ENCODE results near the gene ATAD5.
A peak's percentile ranks its signal among the peaks of the same experiment; 100 is the strongest.
"Not testable (repeated sequence)": the region's sequence is repeated elsewhere in the genome, so short reads cannot be mapped to it uniquely, and the experiment has no call there.

ATAD5 gene

DNA sequence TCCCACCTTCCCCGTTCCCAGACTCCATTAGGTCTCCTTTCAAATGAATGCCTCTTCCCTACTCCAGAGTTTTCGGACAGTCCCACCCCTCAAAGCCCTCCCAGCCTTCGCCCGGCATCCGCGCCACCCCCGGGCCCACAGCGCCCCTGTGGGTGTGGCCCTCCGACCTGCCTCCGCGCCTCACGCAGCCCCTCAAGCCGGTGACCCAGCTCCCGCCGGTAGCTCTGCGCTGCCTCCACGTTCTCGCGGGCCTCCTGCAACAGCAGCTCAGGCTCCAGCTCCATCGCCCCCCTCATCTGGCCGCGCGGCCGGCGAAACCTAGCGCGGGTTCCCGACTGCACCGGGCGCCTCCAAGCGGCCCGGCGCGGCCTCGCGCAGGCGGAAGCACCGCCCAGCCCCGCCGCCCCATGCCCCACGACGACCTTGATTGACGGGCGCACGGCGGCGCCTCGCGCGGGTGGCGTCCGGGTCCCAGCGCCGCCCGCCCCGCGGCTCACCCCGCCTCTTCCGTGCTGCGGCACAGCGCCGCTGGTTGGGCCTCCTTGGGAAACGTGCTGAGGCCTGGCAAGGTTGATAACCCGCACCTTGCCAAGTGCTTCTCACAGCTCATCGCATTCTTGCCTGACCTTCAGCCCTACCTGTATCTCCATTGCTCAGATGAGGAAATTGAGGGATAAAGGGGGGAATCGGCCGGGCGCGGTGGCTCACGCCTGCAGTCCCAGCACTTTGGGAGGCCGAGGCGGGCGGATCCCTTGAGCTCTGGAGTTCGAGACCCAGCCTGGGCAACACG lies 7.2 kb upstream of the ATAD5 start, which contains the start of gene CRLF3:
Gene CRLF3 (minus strand): TSS at position 337 of the 790 bp plus-strand sequence. CDS start 41 bp downstream, at position 296.
- peak; percentile 73 for DNase-seq

- no peak for DNase-seq
Observed at GRCh38 chr17:30827082-30827481, 4.7 kb upstream of the ATAD5 start.

DNA sequence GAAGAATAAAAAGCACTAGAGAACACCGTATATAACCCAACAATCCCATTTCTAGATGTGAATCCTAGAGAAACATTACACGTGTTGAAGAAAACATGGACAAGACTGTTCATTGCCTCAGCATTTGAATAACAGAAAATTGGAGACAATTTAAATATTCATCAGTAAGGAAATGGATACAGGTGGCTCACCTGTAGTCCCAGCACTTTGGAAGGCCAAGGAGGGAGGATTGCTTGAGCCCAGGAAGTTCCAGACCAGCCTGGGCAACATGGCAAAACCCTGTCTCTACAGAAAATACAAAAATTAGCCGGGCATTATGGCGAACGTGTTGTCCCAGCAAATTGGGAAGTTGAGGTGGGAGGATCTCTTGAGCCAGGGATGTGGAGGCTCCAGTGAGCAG lies 2.7 kb upstream of the ATAD5 start:
- DNase-seq: no peak

DNA sequence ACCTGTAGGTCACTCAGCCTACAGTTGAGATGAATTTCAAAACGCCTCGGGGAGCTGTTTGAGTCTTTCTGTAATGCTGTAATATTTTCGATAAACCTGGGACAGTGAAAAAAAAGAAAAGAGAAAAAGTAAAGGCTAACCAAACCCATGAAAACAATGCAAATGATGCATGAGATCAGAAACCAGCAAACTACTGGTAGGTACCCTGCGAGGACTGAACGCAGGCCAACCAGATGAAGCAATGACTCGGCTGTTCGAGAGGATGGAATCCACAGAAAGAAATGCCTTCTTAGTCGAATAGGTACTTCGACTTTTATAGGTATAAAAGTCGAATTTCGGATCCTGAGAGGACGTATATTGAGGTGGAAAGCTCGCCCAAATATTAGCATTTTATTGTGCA lies 509 bp upstream of the ATAD5 start:
- no peak for DNase-seq

DNA sequence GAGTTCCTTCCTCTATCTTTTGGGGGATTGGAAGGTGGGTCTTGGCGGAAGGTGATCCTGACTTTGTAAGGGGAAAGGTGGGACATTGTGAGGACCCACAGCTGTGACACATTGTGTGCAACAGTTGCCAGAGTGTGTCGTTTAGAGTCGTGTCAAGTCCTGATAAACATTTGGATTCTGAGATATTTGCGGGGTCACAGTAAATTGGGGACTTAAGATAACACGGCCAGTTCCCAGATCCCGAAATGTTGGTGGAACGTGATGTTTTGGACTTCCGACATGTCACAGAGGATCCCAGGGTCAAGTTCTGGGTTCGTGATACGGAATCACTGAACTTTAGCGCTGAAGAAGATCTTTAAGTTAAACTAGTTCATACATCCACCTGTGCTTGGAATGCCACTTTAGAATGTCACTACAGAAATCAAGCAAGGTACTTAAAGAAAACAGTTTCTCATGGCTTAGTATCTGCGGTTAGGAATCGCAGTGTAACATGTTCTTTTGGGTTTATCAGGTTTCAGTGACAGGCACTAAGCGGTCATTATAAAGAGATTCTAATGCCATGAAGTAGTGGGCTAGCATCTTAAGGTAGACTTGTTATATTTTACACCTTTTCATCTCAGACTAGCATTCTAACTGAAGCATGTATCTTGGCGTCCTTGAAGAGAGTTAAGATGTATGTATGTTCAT lies 815 bp downstream of the ATAD5 start:
- no peak for DNase-seq

DNA sequence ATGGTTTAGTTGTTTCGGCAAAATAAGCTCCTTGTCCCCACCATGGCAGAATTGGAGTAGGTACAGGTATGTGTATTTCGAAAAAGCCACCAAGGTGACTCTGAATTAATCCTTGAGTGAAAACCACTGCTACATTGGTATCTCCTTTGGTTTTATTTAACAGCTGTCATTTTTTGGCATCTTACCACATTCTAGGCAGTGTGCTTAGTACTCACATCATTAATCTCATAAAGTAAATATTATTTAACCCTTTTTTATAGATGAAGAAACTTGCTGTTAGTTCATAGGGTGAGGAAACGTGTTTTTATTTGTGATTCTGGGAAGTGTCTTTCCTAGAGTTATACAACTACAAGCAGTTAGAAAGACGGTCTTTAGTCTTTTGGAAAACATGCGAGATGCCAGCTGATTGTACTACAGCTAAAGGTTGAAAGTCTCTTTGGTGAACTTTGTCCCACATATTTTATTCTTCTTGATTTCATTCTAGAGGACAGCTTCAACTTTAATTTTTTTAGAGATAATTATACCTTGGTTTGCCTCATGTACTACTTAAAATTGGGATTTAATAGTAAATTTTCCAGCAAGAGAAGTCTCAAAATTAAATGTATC lies 6.5 kb downstream of the ATAD5 start:
- DNase-seq: no peak

GRCh38 chr17:30840771-30841170 lies 9.0 kb downstream of the ATAD5 start:
- DNase-seq: no peak

DNA sequence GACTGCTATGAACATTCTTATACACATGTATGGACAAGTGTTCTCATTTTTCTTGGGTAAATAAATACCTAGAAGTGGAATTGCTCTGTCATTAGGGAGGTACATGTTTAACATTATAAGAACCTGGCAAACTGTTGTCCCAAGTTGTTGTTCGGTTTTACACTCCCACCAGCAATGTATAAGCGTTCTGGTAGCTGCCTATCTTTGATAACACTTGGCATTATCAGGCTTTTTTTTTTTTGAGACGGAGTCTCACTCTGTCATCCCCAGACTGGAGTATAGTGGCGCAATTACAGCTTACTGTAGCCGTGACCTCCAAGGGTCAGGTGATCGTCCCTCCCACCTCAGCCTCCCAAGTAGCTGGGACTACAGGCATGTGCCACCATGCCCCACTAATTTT lies 16.3 kb downstream of the ATAD5 start:
- no peak for DNase-seq

DNA sequence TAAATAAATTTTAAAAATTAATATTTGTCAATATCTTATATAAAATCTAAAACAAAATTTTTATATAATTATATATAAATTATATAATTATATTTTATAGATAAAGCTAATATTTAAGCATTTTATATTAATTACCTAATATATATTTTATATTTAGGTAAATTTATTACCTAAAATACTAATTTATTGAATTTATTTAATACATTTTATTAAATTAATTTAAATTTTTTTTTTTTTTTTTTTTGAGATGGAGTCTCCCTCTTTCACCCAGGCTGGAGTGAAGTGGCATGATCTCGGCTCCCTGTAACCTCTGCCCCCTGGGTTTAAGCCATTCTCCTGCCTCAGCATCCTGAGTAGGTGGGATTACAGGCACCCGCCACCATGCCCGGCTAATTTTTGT lies 22.4 kb downstream of the ATAD5 start:
- DNase-seq: no peak

DNA sequence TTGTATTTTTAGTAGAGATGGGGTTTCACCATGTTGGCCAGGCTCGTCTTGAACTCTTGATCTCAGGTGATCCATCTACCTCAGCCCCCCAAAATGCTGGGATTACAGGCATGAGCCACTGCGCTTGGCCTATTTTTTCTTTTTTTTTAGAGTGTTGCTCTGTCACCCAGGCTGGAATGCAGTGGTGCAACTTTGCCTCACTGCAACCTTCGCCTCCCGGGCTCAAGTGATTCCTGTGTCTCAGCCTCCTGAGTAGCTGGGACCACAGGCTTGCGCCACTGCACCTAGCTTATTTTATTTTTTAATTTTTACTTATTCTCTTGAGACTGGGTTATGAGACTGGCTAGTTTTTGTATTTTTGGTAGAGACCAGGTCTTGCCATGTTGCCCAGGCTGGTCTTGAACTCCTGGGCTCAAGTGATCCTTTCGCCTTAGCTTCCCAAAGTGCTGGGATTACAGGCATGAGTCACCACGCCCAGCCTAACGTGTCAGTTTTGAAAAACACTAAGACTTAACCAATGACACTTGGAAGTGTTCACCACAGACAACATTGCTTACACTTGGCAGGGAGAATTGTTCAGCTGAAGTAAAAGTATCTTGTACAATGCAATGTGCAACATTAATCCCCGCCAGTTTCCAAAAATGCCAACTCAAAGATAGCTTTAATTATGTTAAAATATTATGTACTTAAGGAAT lies 26.9 kb downstream of the ATAD5 start:
- no peak for DNase-seq

GRCh38 chr17:30864636-30865035 lies 32.9 kb downstream of the ATAD5 start:
- no peak for DNase-seq

DNA sequence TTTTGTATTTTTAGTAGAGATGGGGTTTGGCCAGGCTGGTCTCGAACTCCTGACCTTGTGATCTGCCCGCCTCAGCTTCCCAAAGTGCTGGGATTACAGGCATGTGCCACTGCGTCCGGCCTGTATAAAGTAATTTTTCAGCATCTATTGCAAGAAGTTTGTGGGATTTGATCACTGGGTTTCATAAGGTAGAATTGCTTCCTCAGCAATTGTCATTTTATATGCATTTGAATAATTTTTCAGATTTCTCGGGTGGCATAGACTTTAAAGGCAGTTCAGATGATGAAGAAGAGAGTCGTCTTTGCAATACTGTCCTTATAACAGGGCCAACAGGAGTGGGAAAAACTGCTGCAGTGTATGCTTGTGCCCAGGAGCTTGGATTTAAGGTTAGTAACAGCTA lies 37.2 kb downstream of the ATAD5 start:
- DNase-seq: no peak

- no peak for DNase-seq
Observed at GRCh38 chr17:30886187-30886586, 54.4 kb downstream of the ATAD5 start.

GRCh38 chr17:30894236-30894635 lies 62.5 kb downstream of the ATAD5 start:
- DNase-seq: no peak

- no peak for DNase-seq
Observed at GRCh38 chr17:30897311-30897710, 65.5 kb downstream of the ATAD5 start.

DNA sequence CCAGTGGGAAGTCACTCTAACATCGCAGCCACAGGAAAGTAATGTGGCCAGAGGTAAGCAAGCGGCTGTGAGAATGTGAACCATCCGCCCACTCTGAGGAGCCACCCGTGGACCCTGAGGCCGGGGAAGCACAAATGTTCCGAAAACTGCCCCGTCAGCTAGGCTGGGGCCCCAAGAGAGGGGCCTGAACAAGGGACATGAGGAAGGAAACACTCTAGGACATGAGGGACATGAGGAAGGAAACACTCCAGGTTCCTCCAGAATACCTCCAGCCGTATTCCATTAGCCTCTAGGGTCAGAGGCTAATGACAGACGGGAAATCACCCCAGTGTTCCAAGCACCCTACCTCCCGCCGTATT lies 74.0 kb downstream of the ATAD5 start:
- DNase-seq: no peak

DNA sequence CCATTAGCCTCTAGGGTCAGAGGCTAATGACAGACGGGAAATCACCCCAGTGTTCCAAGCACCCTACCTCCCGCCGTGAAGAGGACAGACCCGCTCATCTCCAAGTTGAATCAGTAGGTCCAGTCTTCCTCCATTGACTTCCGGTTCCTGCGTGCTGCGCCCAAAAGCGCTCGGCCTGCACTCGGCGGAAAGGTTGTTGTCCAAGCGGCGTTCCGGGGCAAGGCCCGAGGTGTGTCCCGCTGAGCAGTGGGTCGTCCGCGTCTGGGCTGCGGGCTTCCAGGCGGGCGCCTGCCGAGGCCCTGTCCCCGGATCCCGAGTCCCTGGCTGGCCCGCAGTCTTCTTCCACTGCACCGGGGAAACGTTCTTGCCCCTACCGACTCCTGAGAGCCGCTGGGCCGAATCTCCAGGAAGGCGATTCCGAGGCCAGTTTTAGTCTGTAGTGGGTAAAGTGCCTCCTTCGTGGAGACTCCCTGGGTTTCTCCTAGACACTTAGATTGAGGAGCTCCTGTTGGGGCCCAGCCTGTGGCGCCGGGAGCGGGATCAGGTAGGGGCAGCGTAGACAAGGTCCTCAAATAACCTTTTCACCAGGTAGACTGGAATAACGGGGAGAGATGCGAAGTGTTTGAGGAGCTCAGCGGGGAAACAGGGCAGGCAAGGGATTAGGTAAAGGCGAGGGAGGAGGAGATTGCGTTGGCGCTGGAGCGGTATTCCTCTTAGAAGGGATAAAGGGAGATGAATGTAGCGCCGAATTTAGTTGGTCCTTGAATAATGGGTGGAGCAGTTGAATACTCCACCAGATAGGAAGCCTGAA lies 74.5 kb downstream of the ATAD5 start, which contains the start of gene TEFM:
Gene TEFM (minus strand): TSS at position 138 of the 811 bp plus-strand sequence. CDS start 40 bp downstream, at position 98.
- DNase-seq: peak; percentile 87

DNA sequence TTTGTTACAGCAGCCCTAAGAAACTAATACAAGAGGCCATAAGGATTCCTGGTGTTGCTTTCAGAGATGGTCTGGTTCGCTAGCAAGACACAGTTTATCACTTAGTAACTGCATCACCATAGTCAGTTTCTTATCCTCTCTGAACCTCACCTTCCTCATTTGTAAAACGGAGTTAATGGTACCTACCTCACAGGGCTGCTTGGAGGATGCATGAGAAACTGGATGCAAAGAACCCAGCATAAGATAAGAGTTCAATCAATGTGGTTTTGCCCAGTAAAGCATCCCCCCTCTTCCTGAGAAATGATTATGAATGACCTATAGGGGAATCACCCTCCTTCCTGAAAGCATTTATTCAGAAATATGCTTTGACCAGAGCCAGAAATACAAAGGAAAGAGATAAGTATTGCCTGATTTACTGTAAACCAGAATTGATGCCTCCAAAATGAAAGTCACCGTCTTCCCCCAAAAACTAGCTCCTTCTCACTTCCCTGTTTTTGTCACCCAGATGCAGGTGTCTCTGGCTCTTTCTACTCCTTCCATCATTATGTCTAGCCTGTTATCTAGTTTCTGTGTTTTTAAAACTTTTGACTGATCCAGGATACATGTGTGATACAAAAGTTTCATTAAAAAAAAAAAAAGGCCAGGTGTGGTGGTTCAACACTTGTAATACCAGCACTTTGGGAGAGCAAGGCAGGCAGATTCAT lies 77.1 kb downstream of the ATAD5 start:
- DNase-seq: no peak

DNA sequence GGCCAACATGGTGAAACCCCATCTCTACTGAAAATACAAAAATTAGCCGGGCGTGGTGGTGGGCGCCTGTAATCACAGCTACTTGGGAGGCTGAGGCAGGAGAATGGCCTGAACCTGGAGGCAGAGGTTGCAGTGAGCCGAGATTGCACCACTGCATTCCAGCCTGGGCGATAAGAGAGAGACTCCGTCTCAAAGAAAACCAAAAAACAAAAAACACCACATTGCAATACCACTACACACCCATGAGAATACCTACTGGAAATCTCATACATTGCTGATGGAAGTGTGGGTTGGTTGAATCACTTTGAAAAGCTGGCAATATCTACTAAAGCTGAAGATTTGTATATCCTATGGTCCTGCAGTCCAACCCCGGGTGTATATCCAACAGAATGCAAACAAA lies 78.4 kb downstream of the ATAD5 start:
- not testable (repeated sequence) for DNase-seq

DNA sequence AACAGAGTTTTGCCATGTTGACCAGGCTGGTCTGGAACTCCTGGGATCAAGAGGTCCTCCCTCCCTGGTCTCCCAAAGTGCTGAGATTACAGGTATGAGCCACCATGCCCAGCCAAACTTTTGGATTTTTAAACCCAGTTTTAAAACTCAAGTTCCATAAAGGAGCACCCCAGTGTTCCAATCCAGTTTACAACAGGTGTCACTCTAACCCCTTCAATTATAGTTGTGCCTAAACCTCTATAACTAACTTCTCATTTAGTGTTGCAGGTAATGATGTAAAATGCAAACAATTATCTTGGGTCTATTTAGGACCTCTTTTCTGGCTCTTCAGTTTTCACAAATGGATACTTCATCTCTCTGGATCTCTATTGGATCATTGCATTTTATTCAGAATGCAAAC lies 82.2 kb downstream of the ATAD5 start:
- DNase-seq: no peak

GRCh38 chr17:30915833-30916611 lies 84.3 kb downstream of the ATAD5 start:
- DNase-seq: no peak
